Activated T-cell treated with anti-CD3 and anti-CD28 coated beads, Interleukin-2, amount 50 U/mL, for 4 hours (primary cell): ENCODE data around the gene SLC43A3. TPM values are rescaled to one million over a fixed set of nuclear protein-coding genes. Genes with fewer than 3 reads are reported as not detected.

ENCODE experiments used
- ATAC-seq, 2 donors: fragments of 200-7000 bp; cut with Tn5 transposase; one replicate each; pipeline ENCODE4 v1.10.0; 2021
- DNase-seq: peaks from one replicate; pipeline ENCODE4 v3.0.0-alpha.2; 2020
- H3K27me3 Mint-ChIP-seq: one replicate; pipeline ENCODE4 v1.8.0; 2021; ENCODE audit warnings: low read depth, mixed read lengths
- H3K36me3 Mint-ChIP-seq: one replicate; pipeline ENCODE4 v1.8.0; 2022; ENCODE audit warnings: mixed read lengths; ENCODE audit not compliant: insufficient read depth
- H3K4me1 Mint-ChIP-seq: one replicate; pipeline ENCODE4 v1.8.0; 2021; ENCODE audit warnings: low read depth, mixed read lengths
- H3K4me3 Mint-ChIP-seq: one replicate; pipeline ENCODE4 v1.8.0; 2021; ENCODE audit warnings: mild to moderate bottlenecking, moderate library complexity, mixed read lengths
- H3K9me3 Mint-ChIP-seq: one replicate; pipeline ENCODE4 v1.8.0; 2021; ENCODE audit warnings: mixed read lengths
- total RNA-seq, 3 donors: library from RNA; stranded (reverse); gene quantifications; one replicate each; pipeline ENCODE4 v1.2.1, GENCODE V29; 2021

Gene SLC43A3
- total RNA-seq, 3 donors from 2014 or later, result 508 to 551 (median 529) TPM

DNA sequence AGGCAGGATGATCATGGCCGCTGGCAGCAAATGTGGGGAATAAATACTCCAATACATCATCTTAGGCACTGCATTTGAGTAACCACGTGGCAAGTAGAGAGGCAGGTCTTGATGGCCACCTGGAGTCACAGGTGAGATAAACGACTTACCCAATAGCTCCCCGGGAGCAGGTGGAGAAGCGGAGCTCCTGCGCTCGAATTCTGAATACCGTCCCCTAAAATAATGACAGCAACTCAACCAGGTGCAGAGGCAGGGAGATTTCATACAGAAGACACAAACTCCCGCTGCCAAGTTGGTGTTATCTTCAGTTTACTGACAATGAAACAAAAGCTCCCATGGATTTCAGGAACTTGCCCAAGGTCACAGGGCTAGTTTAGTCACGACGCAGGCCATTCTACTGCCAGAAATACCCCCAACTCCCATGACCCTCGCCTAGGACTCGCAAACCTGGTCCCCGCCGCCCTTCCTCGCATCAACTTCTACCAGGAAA is 437 bp downstream of the SLC43A3 start:
- H3K4me3 Mint-ChIP-seq, result peak overlapping the region; percentile 90
- H3K36me3 Mint-ChIP-seq, result peaks cover 44% of the 10 kb centered on the region
- peaks cover 51% of the 10 kb centered on the region for H3K4me1 Mint-ChIP-seq
- H3K9me3 Mint-ChIP-seq, result no peaks in the 10 kb centered on the region
- H3K27me3 Mint-ChIP-seq, result no peaks in the 10 kb centered on the region
- no peak for DNase-seq
- no peak for ATAC-seq

DNA sequence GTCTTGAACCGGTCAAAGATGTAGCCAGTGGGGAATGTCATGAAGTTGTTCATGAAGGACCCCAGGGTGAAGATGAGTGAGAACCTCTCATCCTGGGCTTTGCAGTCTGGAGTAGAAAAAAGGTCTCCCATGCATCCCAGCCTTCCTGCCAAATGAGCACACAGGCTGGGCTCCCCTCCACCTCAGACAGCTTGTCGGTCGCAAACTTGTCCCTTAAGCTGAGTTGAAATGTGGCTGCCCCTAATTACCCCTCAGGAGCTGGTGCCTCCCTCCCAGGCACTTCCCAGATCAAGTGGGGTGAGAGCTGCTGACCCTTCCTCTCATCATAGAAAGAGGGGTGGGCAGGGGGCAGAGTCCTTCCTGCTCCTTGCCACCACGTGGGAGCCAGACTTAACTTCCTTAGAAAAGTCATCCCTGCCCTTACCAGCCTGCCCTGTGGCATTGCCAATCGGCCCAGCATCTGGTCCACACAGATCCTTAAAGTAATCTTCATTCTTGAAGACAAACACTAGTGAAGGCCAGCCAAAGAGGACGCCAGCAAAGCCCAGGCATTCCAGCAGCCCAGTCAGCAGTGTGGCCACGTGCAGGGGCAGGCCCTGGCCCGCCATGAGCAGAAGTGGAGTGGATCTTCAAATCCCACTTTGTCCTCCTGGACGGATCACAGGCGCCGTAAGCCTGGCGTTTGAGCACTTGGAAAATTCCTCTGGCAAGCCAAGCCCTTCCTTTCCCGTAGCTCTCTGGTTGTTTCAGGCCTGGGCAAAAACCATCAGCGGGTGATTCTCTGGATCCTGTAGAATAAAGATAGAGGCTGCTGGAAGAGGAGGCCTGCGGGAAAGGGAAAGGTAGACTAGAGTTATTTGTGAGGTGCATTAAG is 1.1 kb downstream of the SLC43A3 start:
- H3K27me3 Mint-ChIP-seq, result no peaks in the 10 kb centered on the region
- no peak for ATAC-seq
- peak overlapping the region; percentile 90 for H3K4me3 Mint-ChIP-seq
- peaks cover 49% of the 10 kb centered on the region for H3K36me3 Mint-ChIP-seq
- peaks cover 51% of the 10 kb centered on the region for H3K4me1 Mint-ChIP-seq
- H3K9me3 Mint-ChIP-seq, result no peaks in the 10 kb centered on the region
- DNase-seq, result no peak

DNA sequence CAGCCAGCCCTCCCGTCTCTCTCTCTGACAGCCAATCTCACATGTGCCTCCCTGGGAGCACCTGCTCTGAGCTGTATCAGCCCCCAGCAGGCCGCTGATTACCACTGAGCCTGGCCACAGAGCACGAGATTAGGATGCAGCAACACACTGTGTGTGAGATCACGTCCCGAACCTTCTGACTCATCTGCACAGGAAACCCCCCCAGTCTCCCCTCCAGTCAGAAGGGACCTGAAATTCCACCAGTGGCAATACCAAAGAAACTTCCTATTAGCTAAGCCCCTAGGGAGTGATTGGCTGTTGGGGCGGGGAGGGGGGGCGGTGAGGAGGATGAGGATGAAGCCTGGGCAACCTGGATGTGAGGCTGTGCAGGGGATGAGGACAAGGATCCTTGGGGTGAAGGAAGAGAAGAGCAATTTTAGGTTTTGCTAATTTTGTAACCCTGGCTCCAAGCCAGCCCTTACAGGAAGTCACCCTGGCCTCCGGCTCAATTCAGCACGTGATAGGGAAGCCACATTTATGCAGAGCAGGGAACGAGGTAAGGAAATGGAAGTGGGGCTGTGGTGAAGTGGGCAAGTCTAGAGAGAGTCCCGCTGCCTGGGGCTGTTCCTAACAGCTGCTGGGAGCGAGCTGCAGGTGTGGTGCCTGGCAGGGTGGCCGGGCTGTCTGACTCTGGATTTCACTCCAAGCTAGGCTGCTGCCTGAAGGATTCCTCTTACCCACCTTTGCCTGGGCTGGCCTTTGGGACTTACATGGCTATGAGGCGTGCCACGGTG is 1.9 kb downstream of the SLC43A3 start:
- peak; percentile 85 for DNase-seq
- Mint-ChIP-seq H3K4me3 (peak overlapping the region; percentile 90), H3K27me3 (no peaks in the 10 kb centered on the region), H3K4me1 (peaks cover 53% of the 10 kb centered on the region), H3K36me3 (peaks cover 55% of the 10 kb centered on the region), H3K9me3 (no peaks in the 10 kb centered on the region)
- ATAC-seq, result peak; percentile 90 to 91

DNA sequence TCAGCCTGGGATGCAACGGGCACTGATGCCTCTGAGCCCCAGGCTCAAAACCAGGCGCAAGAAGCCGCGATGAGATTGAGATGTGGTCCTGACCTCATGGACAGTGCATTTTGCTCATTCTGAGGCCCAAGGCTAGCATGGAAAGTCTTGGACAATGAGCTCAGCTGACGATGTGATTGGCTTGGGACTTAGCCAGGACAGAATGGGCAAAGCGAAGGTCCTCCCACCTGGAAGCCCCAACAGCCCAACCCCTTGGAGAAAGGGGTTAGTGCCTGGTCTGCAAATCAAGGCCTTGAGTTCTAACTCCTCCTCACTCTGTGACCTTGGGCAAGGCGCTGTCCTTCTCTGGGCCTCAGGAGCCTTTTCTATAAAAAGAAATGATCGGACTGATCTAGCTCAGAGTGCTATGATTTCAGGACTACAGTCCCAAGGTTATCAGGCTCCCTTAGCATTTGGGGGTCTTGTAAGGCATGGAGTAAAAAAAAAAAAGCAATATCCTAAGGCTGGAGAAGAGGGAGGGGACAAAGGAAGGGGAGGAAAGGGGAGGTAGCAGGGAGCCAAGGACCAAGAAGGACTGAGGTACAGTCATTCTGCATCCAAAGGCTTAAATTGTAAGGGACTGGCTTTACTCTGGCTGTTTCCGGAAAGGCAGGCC is 2.7 kb downstream of the SLC43A3 start:
- Mint-ChIP-seq H3K4me3 (peak overlapping the region; percentile 90), H3K27me3 (no peaks in the 10 kb centered on the region), H3K9me3 (no peaks in the 10 kb centered on the region), H3K4me1 (peaks cover 53% of the 10 kb centered on the region), H3K36me3 (peaks cover 58% of the 10 kb centered on the region)
- no peak for ATAC-seq
- DNase-seq, result no peak

DNA sequence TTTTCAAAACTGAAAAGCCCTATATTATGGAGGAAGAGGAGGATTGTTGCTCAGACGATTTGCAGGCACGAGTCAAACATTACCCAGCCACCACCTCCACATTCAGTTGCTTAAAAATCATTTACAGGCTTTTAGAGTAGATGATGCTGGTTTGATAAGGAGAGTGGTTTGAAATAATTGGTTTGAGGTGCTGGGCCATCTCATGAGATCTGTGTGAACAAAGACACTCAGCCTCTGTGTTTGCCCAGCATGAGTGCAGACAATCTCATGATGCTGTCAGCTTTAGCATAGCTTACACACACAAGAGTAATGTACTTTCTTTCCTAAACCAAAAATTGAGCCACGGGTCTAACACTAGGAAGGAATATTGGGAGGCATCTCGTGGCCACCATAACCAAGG is 4.3 kb downstream of the SLC43A3 start:
- ATAC-seq, result no peak

DNA sequence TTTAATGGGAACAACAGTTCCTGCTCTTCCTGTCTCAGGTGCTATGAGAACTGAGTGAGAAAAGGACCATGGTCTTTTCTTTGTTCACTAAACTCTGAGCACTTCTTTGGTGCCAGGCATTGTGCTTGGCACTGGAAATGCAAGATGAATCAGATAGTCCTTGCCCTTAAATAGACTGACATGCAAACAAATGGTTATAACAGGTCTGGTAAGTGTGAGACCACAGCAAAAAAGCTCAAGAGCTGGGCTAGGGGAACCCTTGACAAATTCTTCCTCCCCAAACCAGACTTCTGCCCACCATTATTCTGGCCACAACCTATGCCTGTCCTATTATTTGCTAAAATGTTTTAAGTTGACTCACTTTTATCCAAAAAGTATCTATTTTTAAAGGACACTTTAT is 5.1 kb downstream of the SLC43A3 start:
- ATAC-seq (no peak), DNase-seq (no peak)

More for the DNA sequence above, 4.3 kb downstream of the SLC43A3 start:
- Mint-ChIP-seq H3K9me3 (no peaks in the 10 kb centered on the region), H3K4me3 (peak overlapping the region; percentile 90), H3K27me3 (no peaks in the 10 kb centered on the region), H3K36me3 (peaks cover 68% of the 10 kb centered on the region), H3K4me1 (peaks cover 51% of the 10 kb centered on the region)
- no peak for DNase-seq

DNA sequence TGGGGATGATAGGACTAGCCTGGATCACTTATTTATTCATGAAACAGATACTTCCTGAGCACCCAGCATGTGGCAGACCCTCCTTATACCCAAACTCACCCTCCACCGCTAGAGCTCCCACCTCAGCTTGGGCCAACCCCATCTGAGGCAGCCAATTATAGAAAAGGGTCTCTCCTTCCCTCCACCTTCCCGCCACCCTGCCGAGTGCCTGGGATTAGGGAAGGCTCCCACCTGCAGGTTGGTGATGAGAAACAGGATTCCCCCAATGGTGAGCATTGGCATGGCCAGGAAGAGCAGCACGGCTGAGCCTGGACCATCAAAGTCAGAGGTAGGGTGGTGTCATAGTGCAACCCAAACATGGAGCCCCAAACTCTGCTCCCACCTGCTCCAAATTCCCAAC is 5.9 kb downstream of the SLC43A3 start:
- Mint-ChIP-seq H3K4me3 (no peak overlapping the region), H3K36me3 (peaks cover 76% of the 10 kb centered on the region), H3K9me3 (no peaks in the 10 kb centered on the region), H3K4me1 (peaks cover 38% of the 10 kb centered on the region), H3K27me3 (no peaks in the 10 kb centered on the region)
- ATAC-seq (no peak), DNase-seq (no peak)

More for the DNA sequence above, 5.1 kb downstream of the SLC43A3 start:
- Mint-ChIP-seq H3K36me3 (peaks cover 77% of the 10 kb centered on the region), H3K4me3 (no peak overlapping the region), H3K27me3 (no peaks in the 10 kb centered on the region), H3K9me3 (no peaks in the 10 kb centered on the region), H3K4me1 (peaks cover 44% of the 10 kb centered on the region)

DNA sequence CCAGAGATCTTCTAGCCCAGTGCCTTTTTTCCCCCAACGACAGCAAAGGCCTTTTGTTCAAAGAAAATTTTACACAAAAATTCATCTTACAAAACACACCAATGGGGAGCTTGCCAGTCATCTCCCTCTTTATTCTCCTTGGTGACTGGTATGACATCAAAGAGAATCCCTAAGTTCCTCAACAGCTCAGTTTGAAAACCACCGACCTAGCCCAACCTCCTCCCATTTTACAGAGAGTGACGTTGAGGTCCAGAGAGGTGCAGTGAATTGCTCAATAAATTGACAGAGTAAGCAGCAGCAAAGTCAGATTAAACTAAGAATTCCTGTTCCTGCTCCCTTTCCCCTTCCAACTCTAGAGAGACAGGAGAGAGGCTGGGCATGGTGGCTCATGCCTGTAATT is 7.8 kb downstream of the SLC43A3 start:
- no peak for ATAC-seq
- H3K4me1 Mint-ChIP-seq, result peaks cover 31% of the 10 kb centered on the region

DNA sequence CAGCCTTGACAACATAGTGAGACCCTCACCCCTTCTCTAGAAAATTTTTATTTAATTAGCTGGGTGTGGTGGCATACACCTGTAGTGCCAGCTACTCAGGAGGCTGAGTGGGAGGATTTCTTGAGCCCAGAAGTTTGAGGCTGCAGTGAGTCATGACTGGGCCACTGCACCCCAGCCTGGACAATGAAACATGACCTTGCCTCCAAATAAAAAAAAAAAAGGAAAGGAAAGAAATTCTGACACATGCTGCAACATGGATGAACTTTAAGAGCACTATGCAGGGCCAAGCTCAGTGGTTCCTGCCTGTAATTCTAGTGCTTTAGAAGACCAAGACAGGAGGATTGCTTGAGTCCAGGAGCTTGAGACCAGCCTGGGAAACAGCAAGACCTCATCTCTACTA is 8.8 kb downstream of the SLC43A3 start:
- Mint-ChIP-seq H3K4me1 (peaks cover 33% of the 10 kb centered on the region), H3K4me3 (no peak overlapping the region), H3K9me3 (no peaks in the 10 kb centered on the region), H3K27me3 (no peaks in the 10 kb centered on the region), H3K36me3 (peaks cover 81% of the 10 kb centered on the region)
- ATAC-seq, result no peak
- DNase-seq, result no peak

More for the DNA sequence above, 7.8 kb downstream of the SLC43A3 start:
- no peak for DNase-seq
- no peak overlapping the region for H3K4me3 Mint-ChIP-seq
- H3K36me3 Mint-ChIP-seq, result peaks cover 77% of the 10 kb centered on the region
- H3K9me3 Mint-ChIP-seq, result no peaks in the 10 kb centered on the region
- no peaks in the 10 kb centered on the region for H3K27me3 Mint-ChIP-seq

DNA sequence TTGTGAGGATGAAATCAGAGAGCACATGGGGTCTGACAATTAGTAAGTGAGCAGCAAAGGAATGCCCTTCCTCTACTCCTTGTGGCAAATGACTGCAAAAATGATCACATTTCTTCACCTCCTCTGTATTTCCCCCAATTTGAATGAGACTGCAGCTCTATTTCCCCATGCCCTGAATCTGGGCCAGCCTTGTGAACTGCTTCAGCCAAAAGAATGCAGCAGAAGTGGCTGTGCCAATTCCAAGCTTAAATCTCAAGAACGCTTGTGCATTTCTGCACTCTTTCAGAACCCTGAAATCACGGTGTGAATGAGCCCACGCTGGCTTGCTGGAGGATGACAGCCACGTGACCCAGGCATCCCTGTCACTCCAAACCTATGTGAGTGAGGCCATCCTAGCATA is 9.9 kb downstream of the SLC43A3 start:
- no peak for ATAC-seq
- peaks cover 23% of the 10 kb centered on the region for H3K4me1 Mint-ChIP-seq
- no peaks in the 10 kb centered on the region for H3K9me3 Mint-ChIP-seq
- no peaks in the 10 kb centered on the region for H3K27me3 Mint-ChIP-seq
- H3K4me3 Mint-ChIP-seq, result no peak overlapping the region
- H3K36me3 Mint-ChIP-seq, result peaks cover 75% of the 10 kb centered on the region
- no peak for DNase-seq

DNA sequence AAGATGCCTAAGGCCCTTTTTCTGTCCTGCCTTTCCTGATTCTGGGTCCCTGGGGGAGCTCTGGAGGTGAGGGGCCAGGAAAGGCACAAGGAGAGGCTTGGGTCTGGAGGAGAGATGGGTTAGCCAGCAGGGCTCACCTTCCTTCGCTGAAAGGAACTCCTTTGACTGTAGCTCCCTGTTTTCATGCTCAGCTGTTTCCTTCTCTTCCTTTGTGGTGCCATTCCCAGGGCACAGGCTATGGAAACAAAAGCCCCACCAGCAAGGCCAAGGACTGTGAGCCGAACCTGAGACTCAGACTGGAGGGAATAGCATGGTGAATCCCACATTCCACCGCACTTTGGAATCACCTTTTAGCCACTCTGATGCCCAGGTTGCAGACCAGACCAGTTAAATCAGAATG is 10.5 kb downstream of the SLC43A3 start:
- Mint-ChIP-seq H3K4me1 (peaks cover 17% of the 10 kb centered on the region), H3K9me3 (no peaks in the 10 kb centered on the region), H3K4me3 (no peak overlapping the region), H3K36me3 (peaks cover 73% of the 10 kb centered on the region), H3K27me3 (no peaks in the 10 kb centered on the region)
- ATAC-seq (no peak), DNase-seq (no peak)

DNA sequence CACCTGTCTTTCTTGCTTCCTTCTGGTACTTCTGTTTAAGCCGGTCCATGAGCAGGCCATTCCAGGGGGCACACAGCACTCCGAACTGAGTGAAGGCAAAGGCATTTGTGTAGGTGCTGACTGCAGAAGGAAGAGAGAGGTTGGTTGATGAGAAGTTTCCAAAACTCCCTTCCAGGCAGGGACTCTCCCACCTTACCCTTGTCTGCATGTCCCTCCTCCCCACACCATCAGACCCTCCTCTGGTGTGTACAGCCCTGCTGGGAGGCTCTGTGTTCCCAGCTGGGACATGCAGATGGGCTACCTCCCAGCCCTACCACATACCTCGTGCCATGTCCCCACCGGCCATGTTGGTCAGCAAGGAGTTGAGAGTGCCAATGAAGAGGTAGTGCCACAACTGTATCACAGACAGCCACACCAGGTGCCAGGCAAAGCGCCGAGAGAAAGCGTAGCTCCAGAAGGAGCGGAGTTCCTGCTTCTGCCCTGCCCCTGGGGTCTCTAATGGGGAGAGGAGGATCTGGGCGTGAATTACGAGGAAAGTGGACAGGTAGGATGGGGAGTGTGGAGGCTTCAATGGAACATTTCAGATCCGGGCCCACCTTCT is 12.2 kb downstream of the SLC43A3 start:
- peaks cover 21% of the 10 kb centered on the region for H3K4me1 Mint-ChIP-seq
- DNase-seq (no peak), ATAC-seq (no peak)
- no peak overlapping the region for H3K4me3 Mint-ChIP-seq
- no peaks in the 10 kb centered on the region for H3K9me3 Mint-ChIP-seq
- H3K36me3 Mint-ChIP-seq, result peaks cover 70% of the 10 kb centered on the region
- no peaks in the 10 kb centered on the region for H3K27me3 Mint-ChIP-seq

DNA sequence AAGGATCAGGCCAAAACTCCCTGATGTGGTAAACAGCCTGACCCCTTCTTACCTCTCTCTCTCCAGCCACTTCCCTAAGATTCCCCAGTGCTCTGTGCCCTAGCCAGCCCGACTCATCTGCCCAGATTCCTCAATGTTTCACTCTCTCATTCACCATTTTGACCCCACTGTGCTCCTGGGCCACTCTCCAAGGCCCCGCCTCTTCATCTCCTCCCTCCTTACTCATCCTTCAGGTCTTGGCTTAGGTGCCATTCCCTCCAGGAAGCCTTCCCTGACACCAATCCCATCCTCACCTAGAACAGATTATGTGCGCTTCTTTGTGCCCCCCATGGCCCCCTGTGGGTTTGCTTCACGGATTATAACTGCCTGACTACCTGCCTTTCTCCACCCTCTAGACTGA is 13.2 kb downstream of the SLC43A3 start:
- ATAC-seq, result no peak
- Mint-ChIP-seq H3K36me3 (peaks cover 70% of the 10 kb centered on the region), H3K9me3 (no peaks in the 10 kb centered on the region), H3K4me3 (no peak overlapping the region), H3K27me3 (no peaks in the 10 kb centered on the region), H3K4me1 (peaks cover 21% of the 10 kb centered on the region)
- DNase-seq, result no peak

DNA sequence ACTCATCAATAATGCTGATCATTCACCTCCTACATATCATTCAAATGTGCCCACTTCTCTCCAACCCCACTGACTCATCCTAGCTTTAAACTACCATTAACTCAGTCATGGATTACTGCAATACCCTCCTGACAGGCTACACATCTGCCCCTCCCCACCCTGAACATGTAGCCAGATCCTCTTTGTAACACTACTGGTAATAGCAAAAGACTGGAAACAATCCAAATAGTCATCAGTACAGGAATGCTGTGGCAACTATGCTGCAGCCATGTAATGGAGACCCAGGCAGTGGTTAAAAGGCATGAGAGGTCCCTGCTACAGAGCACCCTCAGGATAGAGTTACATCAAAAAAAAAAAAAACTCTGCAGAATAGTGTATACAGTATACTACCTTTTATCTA is 16.6 kb downstream of the SLC43A3 start:
- no peaks in the 10 kb centered on the region for H3K9me3 Mint-ChIP-seq
- no peak for DNase-seq
- ATAC-seq, result no peak
- H3K36me3 Mint-ChIP-seq, result peaks cover 71% of the 10 kb centered on the region
- no peaks in the 10 kb centered on the region for H3K27me3 Mint-ChIP-seq
- H3K4me3 Mint-ChIP-seq, result no peak overlapping the region
- H3K4me1 Mint-ChIP-seq, result peaks cover 45% of the 10 kb centered on the region
